ENCODE results near the gene HM13. TPM values are rescaled to one million over a fixed set of nuclear protein-coding genes. Genes with fewer than 3 reads are reported as not detected.
"Not testable (repeated sequence)": the region's sequence is repeated elsewhere in the genome, so short reads cannot be mapped to it uniquely, and the experiment has no call there.

HM13 gene
- total RNA-seq, 4 donors from 2014 or later = 54.8 to 86.7 (median 75.8) TPM

DNA sequence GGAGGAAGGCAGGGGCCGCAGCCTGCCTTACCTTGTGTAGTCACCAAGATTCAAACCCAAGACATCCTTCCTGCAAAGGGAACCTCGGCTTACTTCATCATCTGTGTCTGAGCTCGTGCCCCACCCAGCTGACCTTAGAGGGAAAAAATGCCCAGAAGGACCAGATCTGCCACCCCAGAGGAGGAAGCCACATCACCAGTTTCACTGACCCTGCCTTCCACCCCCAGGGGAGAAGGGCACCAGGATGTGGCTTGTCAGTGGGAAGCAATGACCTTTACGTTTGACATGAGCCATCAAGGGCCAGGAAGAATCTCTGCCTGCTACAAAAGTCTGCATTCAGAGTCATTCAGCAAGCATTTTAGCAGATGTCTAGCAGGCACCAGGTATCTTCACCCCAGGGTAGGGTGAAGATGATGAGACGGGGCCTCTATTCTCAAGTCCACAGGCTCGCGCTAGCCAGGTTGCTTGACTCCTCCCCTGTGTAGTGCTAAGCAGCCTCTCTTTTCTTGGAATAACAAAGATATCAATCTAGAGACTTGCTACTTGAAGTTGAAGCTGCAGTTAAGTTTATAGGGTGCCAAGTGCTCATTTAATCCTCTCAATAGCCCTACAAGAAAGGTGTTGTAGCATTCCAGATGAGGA is 28.1 kb downstream of the HM13 start:
- 73% methylated on average over 7 of the region's 7 CpGs for WGBS, 2 donors
- Histone ChIP-seq H3K9me3 (no peaks in the 10 kb centered on the region), H3K4me1 (peaks cover 0 to 35% (median 8%) of the 10 kb centered on the region in 4 donors), H3K36me3 (peaks cover 0 to 60% (median 14%) of the 10 kb centered on the region in 3 donors), H3K4me3 (no peak overlapping the region), H3K27ac (peak overlapping the region in 1 of 4 donors; percentile 31), H3K27me3 (no peaks in the 10 kb centered on the region)
- TF ChIP-seq, protein P1, sequence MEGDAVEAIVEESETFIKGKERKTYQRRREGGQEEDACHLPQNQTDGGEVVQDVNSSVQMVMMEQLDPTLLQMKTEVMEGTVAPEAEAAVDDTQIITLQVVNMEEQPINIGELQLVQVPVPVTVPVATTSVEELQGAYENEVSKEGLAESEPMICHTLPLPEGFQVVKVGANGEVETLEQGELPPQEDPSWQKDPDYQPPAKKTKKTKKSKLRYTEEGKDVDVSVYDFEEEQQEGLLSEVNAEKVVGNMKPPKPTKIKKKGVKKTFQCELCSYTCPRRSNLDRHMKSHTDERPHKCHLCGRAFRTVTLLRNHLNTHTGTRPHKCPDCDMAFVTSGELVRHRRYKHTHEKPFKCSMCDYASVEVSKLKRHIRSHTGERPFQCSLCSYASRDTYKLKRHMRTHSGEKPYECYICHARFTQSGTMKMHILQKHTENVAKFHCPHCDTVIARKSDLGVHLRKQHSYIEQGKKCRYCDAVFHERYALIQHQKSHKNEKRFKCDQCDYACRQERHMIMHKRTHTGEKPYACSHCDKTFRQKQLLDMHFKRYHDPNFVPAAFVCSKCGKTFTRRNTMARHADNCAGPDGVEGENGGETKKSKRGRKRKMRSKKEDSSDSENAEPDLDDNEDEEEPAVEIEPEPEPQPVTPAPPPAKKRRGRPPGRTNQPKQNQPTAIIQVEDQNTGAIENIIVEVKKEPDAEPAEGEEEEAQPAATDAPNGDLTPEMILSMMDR (IDR thresholded peaks at IDR 0.05) = no peak
- no peak for TF ChIP-seq EP300 (IDR thresholded peaks at IDR 0.05)
- no peak for TF ChIP-seq POLR2A (IDR thresholded peaks at IDR 0.05)
- no peak for DNase-seq (ENCODE audit: low spot score in 2 of 2)

DNA sequence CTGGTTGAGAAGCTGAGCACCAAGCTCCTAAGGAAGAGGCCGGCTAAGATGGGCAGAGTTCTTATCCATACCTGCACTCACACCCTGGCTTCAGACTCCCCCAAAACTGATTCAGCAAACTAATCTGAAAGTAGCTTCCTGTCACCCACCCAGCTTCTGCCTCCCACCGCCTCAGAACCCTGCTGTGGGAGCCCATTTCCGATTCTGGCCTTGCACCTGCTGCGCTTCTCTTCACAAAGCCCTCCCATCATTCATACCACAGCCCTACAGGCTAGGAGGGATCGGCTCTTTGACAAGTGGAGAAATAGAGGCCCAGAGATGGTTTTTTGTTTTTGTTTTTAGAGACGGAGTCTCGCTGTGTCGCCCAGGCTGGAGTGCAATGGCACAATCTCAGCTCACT is 28.7 kb downstream of the HM13 start:
- peaks cover 0 to 59% (median 13%) of the 10 kb centered on the region in 3 donors for H3K36me3 ChIP-seq
- WGBS, 2 donors = 98 to 99% methylated on average over 8 of the region's 8 CpGs

DNA sequence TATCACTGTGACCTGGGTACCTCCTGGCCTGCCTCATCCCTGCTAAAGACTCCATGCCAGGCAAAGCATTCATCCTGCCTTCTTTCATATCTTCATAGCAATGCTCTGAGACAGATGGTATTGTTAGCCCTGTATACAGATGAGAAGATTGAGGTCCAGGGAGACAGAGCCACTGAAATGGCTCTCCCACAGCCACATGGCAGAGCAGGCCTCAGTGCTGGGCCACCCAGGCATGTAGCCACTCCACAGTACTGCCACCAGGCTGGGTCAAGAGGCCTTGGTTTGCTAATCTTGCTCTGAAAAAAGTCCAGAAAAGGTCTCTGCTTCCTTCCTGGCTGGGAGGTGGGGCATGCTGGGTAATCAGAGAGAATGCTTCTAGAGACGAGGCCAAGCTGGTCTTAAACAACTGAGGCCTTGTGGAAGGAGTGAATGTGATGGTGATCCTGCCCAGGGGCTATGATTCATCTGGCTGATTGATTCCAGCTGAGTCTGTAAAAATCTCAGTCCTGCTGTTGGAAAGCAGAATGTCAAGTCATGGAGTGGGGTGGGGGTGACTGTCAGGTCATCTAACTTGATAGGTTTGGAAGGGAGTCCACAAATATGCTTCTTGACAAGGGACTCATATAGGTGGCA is 29.8 kb downstream of the HM13 start:
- Histone ChIP-seq H3K36me3 (peaks cover 0 to 57% (median 2%) of the 10 kb centered on the region in 3 donors), H3K4me1 (peaks cover 0 to 46% (median 8%) of the 10 kb centered on the region in 4 donors), H3K27me3 (no peaks in the 10 kb centered on the region), H3K27ac (peak overlapping the region in 2 of 4 donors; percentile 73 to 85), H3K4me3 (no peak overlapping the region), H3K9me3 (no peaks in the 10 kb centered on the region)
- no peak for DNase-seq (ENCODE audit: low spot score in 2 of 2)
- WGBS, 2 donors = 21 to 24% methylated on average over 1 of the region's 1 CpG
- TF ChIP-seq POLR2A (IDR thresholded peaks at IDR 0.05) (no peak), EP300 (IDR thresholded peaks at IDR 0.05) (no peak)
- TF ChIP-seq, protein P1 (IDR thresholded peaks at IDR 0.05) = no peak

More for the DNA sequence above, 28.7 kb downstream of the HM13 start:
- Histone ChIP-seq H3K27ac (peak overlapping the region in 1 of 4 donors; percentile 85), H3K4me3 (no peak overlapping the region), H3K4me1 (peaks cover 0 to 35% (median 8%) of the 10 kb centered on the region in 4 donors), H3K27me3 (no peaks in the 10 kb centered on the region), H3K9me3 (no peaks in the 10 kb centered on the region)
- no peak for DNase-seq (ENCODE audit: low spot score in 2 of 2)
- no peak for TF ChIP-seq EP300 (IDR thresholded peaks at IDR 0.05)
- TF ChIP-seq, protein P1 (IDR thresholded peaks at IDR 0.05) = no peak
- no peak for TF ChIP-seq POLR2A (IDR thresholded peaks at IDR 0.05)

DNA sequence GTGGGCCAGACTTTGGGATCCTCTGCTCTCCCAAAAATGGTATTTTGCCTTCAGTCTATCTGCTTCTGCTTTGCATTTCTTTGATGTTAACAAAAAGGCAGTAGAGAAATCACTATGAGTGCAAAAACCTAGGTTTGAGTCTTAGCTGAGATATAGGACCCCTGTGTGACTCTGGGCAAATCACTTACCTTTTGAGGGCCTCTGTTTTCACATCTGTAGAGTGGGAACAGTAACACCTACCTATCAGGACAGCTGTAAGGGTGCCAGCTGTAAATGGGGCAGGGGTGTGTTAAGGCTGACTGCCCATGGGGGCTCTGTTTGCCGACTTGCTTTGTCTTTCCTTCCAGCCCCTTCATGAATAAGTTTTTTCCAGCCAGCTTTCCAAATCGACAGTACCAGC is 30.4 kb downstream of the HM13 start:
- 43 to 51% methylated on average over 2 of the region's 2 CpGs for WGBS, 2 donors
- DNase-seq (ENCODE audit: low spot score in 2 of 2) = no peak
- Histone ChIP-seq H3K4me1 (peaks cover 0 to 50% (median 8%) of the 10 kb centered on the region in 4 donors), H3K27ac (peak overlapping the region in 2 of 4 donors; percentile 73 to 85), H3K9me3 (no peaks in the 10 kb centered on the region), H3K36me3 (peaks cover 0 to 57% (median 5%) of the 10 kb centered on the region in 3 donors), H3K27me3 (no peaks in the 10 kb centered on the region), H3K4me3 (no peak overlapping the region)
- no peak for TF ChIP-seq EP300 (IDR thresholded peaks at IDR 0.05)
- no peak for TF ChIP-seq POLR2A (IDR thresholded peaks at IDR 0.05)
- TF ChIP-seq, protein P1 (IDR thresholded peaks at IDR 0.05) = no peak

DNA sequence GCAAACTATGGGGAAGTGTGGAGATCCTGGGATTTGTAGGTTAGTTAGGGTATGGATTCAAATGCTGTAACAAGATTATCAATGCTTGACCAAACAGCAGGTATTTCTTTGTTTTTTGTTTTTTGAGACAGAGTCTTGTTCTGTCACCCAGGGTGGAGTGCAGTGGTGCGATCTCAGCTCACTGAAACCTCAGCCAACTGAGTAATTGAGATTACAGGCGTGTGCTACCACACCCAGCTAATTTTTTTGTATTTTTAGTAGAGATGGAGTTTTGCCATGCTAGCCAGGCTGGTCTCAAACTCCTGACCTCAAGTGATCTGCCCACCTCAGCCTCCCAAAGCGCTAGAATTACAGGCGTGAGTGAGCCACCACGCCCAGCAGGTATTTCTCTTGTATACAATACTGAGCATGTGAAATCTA is 31.4 kb downstream of the HM13 start:
- Histone ChIP-seq H3K36me3 (peaks cover 0 to 57% (median 12%) of the 10 kb centered on the region in 3 donors), H3K4me1 (peaks cover 0 to 50% (median 8%) of the 10 kb centered on the region in 4 donors), H3K27ac (peak overlapping the region in 1 of 4 donors; percentile 85)
- H3K4me3 ChIP-seq; DNase-seq (ENCODE audit: low spot score in 2 of 2); H3K27me3 ChIP-seq; H3K9me3 ChIP-seq: not testable (repeated sequence)
- WGBS, 2 donors = 78 to 80% methylated on average over 5 of the region's 5 CpGs
